ENCODE measurements around the gene BEAN1.

- no peak for TF ChIP-seq TAF1 (IDR thresholded peaks at IDR 0.05; ENCODE audit: low read depth, low read length)
- TF ChIP-seq POLR2A (IDR thresholded peaks at IDR 0.05; ENCODE audit: low read depth, low read length) = no peak
- TF ChIP-seq POLR2AphosphoS5 (IDR thresholded peaks at IDR 0.05; ENCODE audit: low read depth, low read length) = no peak
These were observed 44.2 kb downstream of the BEAN1 start for GRCh38 chr16:66471264-66471663.

Measured in GM12891 (cell line).